Transverse colon (tissue), 4 donors: ENCODE measurements around the gene TGFBR2. TPM values are rescaled to one million over a fixed set of nuclear protein-coding genes. Genes with fewer than 3 reads are reported as not detected.

ENCODE experiments used
- DNase-seq: peaks from one replicate; pipeline ENCODE4 v3.0.0-alpha.2; 2019
- H3K27ac ChIP-seq, 4 donors: fragments of 200-600 bp; sonication (generic); 2 replicates each; pipeline ENCODE4 v1.5.1; 2016 to 2018; ENCODE audit warnings: inconsistent platforms in 4 of 4
- H3K27me3 ChIP-seq: fragments of 200-600 bp; sonication (generic); 2 replicates; pipeline ENCODE4 v1.5.1; 2017; ENCODE audit warnings: inconsistent platforms
- H3K36me3 ChIP-seq, 4 donors: fragments of 200-600 bp; sonication (generic); 2 replicates each; pipeline ENCODE4 v1.5.1; 2017 to 2019; ENCODE audit warnings: inconsistent platforms in 4 of 4
- H3K4me1 ChIP-seq, 4 donors: fragments of 200-600 bp; sonication (generic); 2 replicates each; pipeline ENCODE4 v1.5.1; 2017 to 2020; ENCODE audit warnings: inconsistent platforms in 4 of 4
- H3K4me3 ChIP-seq, 4 donors: fragments of 200-600 bp; sonication (generic); 1 replicate in 1 of 4; 2 replicates in 3 of 4; pipeline versions ENCODE4 v1.5.1 to v1.6.1; 2017 to 2019; ENCODE audit warnings: inconsistent platforms in 4 of 4
- H3K9me3 ChIP-seq, 2 donors: fragments of 200-600 bp; sonication (generic); 2 replicates each; pipeline ENCODE4 v1.5.1; 2017 to 2019; ENCODE audit warnings: inconsistent platforms in 2 of 2
- CTCF ChIP-seq, 5 experiments: fragments of 200-600 bp in 3 of 5; fragments of 450-650 bp in 2 of 5; sonication (generic) in 3 of 5; IDR thresholded peaks; 1 replicate in 2 of 5; 2 replicates in 3 of 5; pipeline ENCODE4 v1.5.1; 2016 to 2017; ENCODE audit warnings: antibody characterized with exemption in 5 of 5, inconsistent platforms in 3 of 5, mild to moderate bottlenecking in 2 of 5, moderate library complexity in 1 of 5
- EP300 ChIP-seq: sonication (generic); formaldehyde crosslinking; IDR thresholded peaks from one replicate; pipeline ENCODE4 v1.6.1; 2017; ENCODE audit warnings: antibody characterized with exemption, low read depth
- POLR2A ChIP-seq: fragments of 450-650 bp; IDR thresholded peaks from one replicate; pipeline ENCODE4 v1.6.1; 2016; ENCODE audit warnings: antibody characterized with exemption, mild to moderate bottlenecking, moderate library complexity
- POLR2AphosphoS5 ChIP-seq, 3 donors: sonication (generic); formaldehyde crosslinking; IDR thresholded peaks; one replicate each; pipeline ENCODE4 v1.6.1; 2016; ENCODE audit warnings: antibody characterized with exemption in 3 of 3
- WGBS, 2 donors: methylation state at CpG; one replicate each; pipeline ENCODE4 v1.1.5; 2018; ENCODE audit warnings: low coverage in 1 of 2; 5-methylcytosine and 5-hydroxymethylcytosine counted together
- in situ Hi-C, 4 donors: fragments of 200-750 bp; cut with MboI; loops; one replicate each; pipeline versions ENCODE4 v1.15.0 to v1.15.1; 2017; ENCODE audit warnings: low sequenced_read_pairs in 3 of 4, low pct_ligation_motif_present in 1 of 4, low pct_unique_long_range_greater_than_20kb in 1 of 4
- intact Hi-C: fragments of 100-400 bp; cut with DNase I; formaldehyde crosslinking; loops from one replicate; pipeline ENCODE4 v1.15.1; 2023; ENCODE audit warnings: low total_unique reads
- total RNA-seq, 4 donors: library from RNA; depleted of rRNA; stranded (reverse); fragments of >200 nt; gene quantifications; one replicate each; pipeline ENCODE4 v1.1.0, GENCODE V29; 2016

The TGFBR2 gene
- total RNA-seq, 4 donors from 2014 or later = 63.2 to 179 (median 98.5) TPM

- intact Hi-C loops = loop anchor here (5.0 to 10.0 kb wide), 2 partner anchors 581 to 649 kb away; no protein-coding TSS in a partner anchor
Measured at GRCh38 chr3:30693470-30694120, 87.2 kb downstream of the TGFBR2 start.

DNA sequence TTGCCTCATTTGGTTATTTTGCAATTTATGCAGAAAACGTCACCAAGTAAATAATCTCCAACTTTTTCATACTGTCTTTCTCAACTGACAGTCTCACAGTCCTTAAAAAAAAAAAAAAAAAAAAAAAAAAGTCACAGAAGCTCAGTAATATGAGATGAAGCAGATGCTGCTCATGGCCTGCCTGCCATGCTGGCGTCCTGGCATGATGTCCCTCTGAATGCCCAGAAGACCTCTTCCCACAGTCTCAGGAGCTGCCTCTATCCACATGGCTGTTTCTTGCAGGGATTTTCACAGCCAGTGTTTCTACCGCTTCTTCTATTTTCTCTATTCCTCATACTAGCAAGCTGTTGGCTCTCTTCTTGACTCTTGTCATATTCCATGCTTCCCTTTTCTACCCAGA is 87.7 kb downstream of the TGFBR2 start:
- in situ Hi-C loops = loop anchor here in 3 of 4 donors (10.0 to 25.0 kb wide), 4 partner anchors 182 to 649 kb away; no protein-coding TSS in a partner anchor
- no peak for DNase-seq
- Histone ChIP-seq H3K27me3 (no peaks in the 10 kb centered on the region), H3K4me3 (no peak overlapping the region), H3K4me1 (peaks cover 10 to 52% (median 21%) of the 10 kb centered on the region in 4 donors), H3K27ac (no peak overlapping the region), H3K9me3 (no peaks in the 10 kb centered on the region), H3K36me3 (peaks cover 0 to 6% (median 2%) of the 10 kb centered on the region in 4 donors)
- 68 to 69% methylated on average over 3 of the region's 3 CpGs for WGBS, 2 donors
- intact Hi-C loops = loop anchor here (5.0 to 10.0 kb wide), 2 partner anchors 582 to 649 kb away; no protein-coding TSS in a partner anchor
- TF ChIP-seq POLR2A = no peak
- TF ChIP-seq CTCF (IDR thresholded peaks at IDR 0.05) = no peak
- TF ChIP-seq EP300 = no peak
- no peak for TF ChIP-seq POLR2AphosphoS5 (IDR thresholded peaks at IDR 0.05)

More at GRCh38 chr3:30693470-30694120, 87.2 kb downstream of the TGFBR2 start:
- Histone ChIP-seq H3K9me3 (no peaks in the 10 kb centered on the region), H3K4me1 (peaks cover 14 to 57% (median 26%) of the 10 kb centered on the region in 4 donors), H3K4me3 (no peak overlapping the region), H3K27me3 (no peaks in the 10 kb centered on the region), H3K27ac (peak overlapping the region; percentile 40 to 83 (median 61)), H3K36me3 (peaks cover 0 to 7% (median 2%) of the 10 kb centered on the region in 4 donors)
- peak; percentile 30 for DNase-seq
- in situ Hi-C loops = loop anchor here in 3 of 4 donors (10.0 to 25.0 kb wide), 4 partner anchors 181 to 649 kb away; no protein-coding TSS in a partner anchor
- TF ChIP-seq POLR2A (no peak), EP300 (no peak), POLR2AphosphoS5 (IDR thresholded peaks at IDR 0.05) (no peak), CTCF (IDR thresholded peaks at IDR 0.05) (peak; percentile 77 to 88 (median 84))
- WGBS, 2 donors = 2 to 20% methylated on average over 1 to 2 of the region's 2 CpGs

GRCh38 chr3:30694668-30695067 is 88.3 kb downstream of the TGFBR2 start:
- Histone ChIP-seq H3K4me1 (peaks cover 10 to 46% (median 15%) of the 10 kb centered on the region in 4 donors), H3K27ac (no peak overlapping the region), H3K9me3 (no peaks in the 10 kb centered on the region), H3K4me3 (no peak overlapping the region), H3K27me3 (no peaks in the 10 kb centered on the region), H3K36me3 (peaks cover 0 to 6% (median 2%) of the 10 kb centered on the region in 4 donors)
- in situ Hi-C loops (loop anchor here in 3 of 4 donors (10.0 to 25.0 kb wide), 4 partner anchors 182 to 650 kb away; no protein-coding TSS in a partner anchor), intact Hi-C loops (loop anchor here (5.0 to 10.0 kb wide), 2 partner anchors 582 to 650 kb away; no protein-coding TSS in a partner anchor)
- 90% methylated on average over 3 of the region's 3 CpGs; no CpG with 5 or more reads in 1 of the 2 donors for WGBS, 2 donors
- no peak for TF ChIP-seq EP300
- DNase-seq = no peak

DNA sequence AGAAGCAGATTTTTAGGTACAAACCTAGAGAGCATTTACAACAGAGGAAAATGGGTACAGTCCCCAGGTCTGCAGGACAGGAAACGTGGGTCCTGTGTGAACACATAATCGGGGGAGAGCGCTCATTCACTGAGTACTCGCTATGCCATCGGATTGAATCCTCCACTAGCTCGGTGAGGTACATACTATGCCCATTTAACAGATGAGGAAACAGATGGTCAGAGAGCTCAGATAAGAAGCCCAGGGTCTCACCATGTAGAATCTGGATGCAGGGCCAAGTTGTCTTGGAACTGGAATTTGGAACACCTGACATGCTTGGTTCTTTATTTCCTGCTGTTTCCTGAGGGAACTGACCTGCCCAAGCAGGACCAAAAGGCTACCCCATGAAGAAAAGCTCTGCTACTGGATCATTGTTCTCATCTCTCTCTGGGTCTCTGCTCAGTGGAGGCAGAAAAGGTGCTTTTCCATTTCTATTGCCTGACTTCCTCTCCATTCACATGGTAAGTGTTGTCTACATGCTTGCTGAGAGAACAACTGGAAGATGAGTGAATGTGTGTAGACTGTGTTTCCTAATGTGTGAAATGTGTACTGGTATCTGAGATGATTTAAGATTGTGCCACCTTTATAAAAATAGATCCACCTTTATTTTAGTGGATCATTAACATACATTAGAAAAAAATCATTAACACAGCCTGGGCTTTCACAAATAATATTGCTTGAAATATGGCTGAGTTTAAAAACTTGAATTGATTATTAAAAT is 89.1 kb downstream of the TGFBR2 start:
- no peak for DNase-seq
- TF ChIP-seq POLR2AphosphoS5 (IDR thresholded peaks at IDR 0.05) (peak in 1 of 3 donors; percentile 5), POLR2A (no peak)
- no peak overlapping the region for H3K27ac ChIP-seq
- H3K4me3 ChIP-seq = no peak overlapping the region
- H3K9me3 ChIP-seq = no peaks in the 10 kb centered on the region
- H3K4me1 ChIP-seq = peaks cover 6 to 38% (median 10%) of the 10 kb centered on the region in 4 donors
- intact Hi-C loops = loop anchor here (10.0 kb wide), 1 partner anchor 651 kb away; no protein-coding TSS in a partner anchor
- whole genome bisulfite sequencing, 2 donors = 90 to 97% methylated on average over 2 to 6 of the region's 6 CpGs
- no peaks in the 10 kb centered on the region for H3K27me3 ChIP-seq
- peaks cover 0 to 6% (median 2%) of the 10 kb centered on the region in 4 donors for H3K36me3 ChIP-seq
- in situ Hi-C loops = loop anchor here in 3 of 4 donors (10.0 to 25.0 kb wide), 4 partner anchors 183 to 651 kb away; no protein-coding TSS in a partner anchor
